Measurements from ENCODE around the gene ZNF319.

The ZNF319 gene

GRCh38 chr16:57970970-57971369, 29.5 kb downstream of the ZNF319 start, which contains the start of gene CNGB1:
CNGB1 (minus strand) TSS chr16:57971128; CDS start chr16:57967286, 3,842 bp downstream.
- no peak for DNase-seq

- no peak for DNase-seq
Measured at GRCh38 chr16:57970319-57970718, 30.2 kb downstream of the ZNF319 start.

- DNase-seq, result no peak
Measured at GRCh38 chr16:57969451-57970123, 30.9 kb downstream of the ZNF319 start.

GRCh38 chr16:57967916-57968315, 32.6 kb downstream of the ZNF319 start:
- no peak for DNase-seq

- no peak for DNase-seq
Measured at GRCh38 chr16:57966986-57967385, 33.5 kb downstream of the ZNF319 start.

- DNase-seq, result peak; percentile 27
Measured at GRCh38 chr16:57966204-57966771, 34.2 kb downstream of the ZNF319 start.

- no peak for DNase-seq
Measured at GRCh38 chr16:57964157-57964700, 36.2 kb downstream of the ZNF319 start.

GRCh38 chr16:57962756-57963155, 37.7 kb downstream of the ZNF319 start:
- no peak for DNase-seq

- DNase-seq, result no peak
Measured at GRCh38 chr16:57962046-57962445, 38.4 kb downstream of the ZNF319 start.

GRCh38 chr16:57961538-57961937, 38.9 kb downstream of the ZNF319 start:
- no peak for DNase-seq

- no peak for DNase-seq
Measured at GRCh38 chr16:57960826-57961472, 39.5 kb downstream of the ZNF319 start.

GRCh38 chr16:57960310-57960709, 40.2 kb downstream of the ZNF319 start:
- no peak for DNase-seq

GRCh38 chr16:57959804-57960203, 40.7 kb downstream of the ZNF319 start:
- DNase-seq, result no peak

GRCh38 chr16:57959121-57959520, 41.4 kb downstream of the ZNF319 start:
- DNase-seq, result no peak

- DNase-seq, result no peak
Measured at GRCh38 chr16:57958544-57958943, 41.9 kb downstream of the ZNF319 start.

- no peak for DNase-seq
Measured at GRCh38 chr16:57957673-57958392, 42.6 kb downstream of the ZNF319 start.

GRCh38 chr16:57956924-57957672, 43.4 kb downstream of the ZNF319 start:
- no peak for DNase-seq

- DNase-seq, result no peak
Measured at GRCh38 chr16:57956270-57956808, 44.1 kb downstream of the ZNF319 start.

GRCh38 chr16:57955572-57956188, 44.8 kb downstream of the ZNF319 start:
- DNase-seq, result no peak

GRCh38 chr16:57953857-57954256, 46.6 kb downstream of the ZNF319 start:
- no peak for DNase-seq

- DNase-seq, result no peak
Measured at GRCh38 chr16:57952909-57953308, 47.6 kb downstream of the ZNF319 start.
